H1 (cell line): ENCODE results near the gene CDK5RAP3. TPM values are rescaled to one million over a fixed set of nuclear protein-coding genes. Genes with fewer than 3 reads are reported as not detected.

Experiments
- CTCF ChIA-PET: fragments of 300-600 bp; sonication (Branson Sonifier 250); formaldehyde crosslinking; loops from one replicate; lab custom pipeline; 2021; ENCODE audit not compliant: partially characterized antibody; lab: Charles Lee
- POLR2A ChIA-PET: fragments of 300-600 bp; sonication (Branson Sonifier 250); formaldehyde crosslinking; loops from one replicate; lab custom pipeline; 2021; ENCODE audit warnings: inconsistent platforms; ENCODE audit not compliant: partially characterized antibody; lab: Charles Lee
- DNase-seq, 2 experiments: peaks; one replicate each; pipeline versions ENCODE4 v3.0.0 to v3.0.0-alpha.2; 2010 to 2022; ENCODE audit warnings: low spot score in 2 of 2, low read depth in 1 of 2, mixed read lengths in 1 of 2
- FAIRE-seq: peaks from 2 replicates; lab custom pipeline; 2011; peaks lifted over from hg19 to GRCh38; lab: Jason Lieb, UNC
- H2AFZ ChIP-seq: 2 replicates; pipeline ENCODE4 v1.8.1; 2012; ENCODE audit warnings: low read length, inconsistent platforms
- H2AK5ac ChIP-seq: 2 replicates; pipeline ENCODE4 v1.6.1; 2013; ENCODE audit warnings: low read depth, low read length
- H2BK120ac ChIP-seq: replicated peaks from 2 replicates; pipeline ENCODE3; 2013; ENCODE audit warnings: low read depth, low read length, inconsistent platforms
- H2BK12ac ChIP-seq: 2 replicates; pipeline ENCODE4 v1.6.1; 2013; ENCODE audit warnings: low read depth, low read length
- H2BK15ac ChIP-seq: 2 replicates; pipeline ENCODE4 v1.6.1; 2013; ENCODE audit warnings: low read length
- H2BK20ac ChIP-seq: 2 replicates; pipeline ENCODE4 v1.6.1; 2013; ENCODE audit warnings: low read length
- H2BK5ac ChIP-seq: 2 replicates; pipeline ENCODE4 v1.6.1; 2013; ENCODE audit warnings: low read depth, low read length
- H3K14ac ChIP-seq: 2 replicates; pipeline ENCODE4 v1.6.1; 2013; ENCODE audit warnings: inconsistent platforms; ENCODE audit not compliant: insufficient read length
- H3K18ac ChIP-seq: 2 replicates; pipeline ENCODE4 v1.6.1; 2013; ENCODE audit warnings: low read length; ENCODE audit errors: extremely low read depth
- H3K23ac ChIP-seq: 2 replicates; pipeline ENCODE4 v1.6.1; 2013; ENCODE audit warnings: inconsistent platforms; ENCODE audit not compliant: insufficient read length
- H3K23me2 ChIP-seq: 2 replicates; pipeline ENCODE4 v1.6.1; 2013; ENCODE audit warnings: low read depth, low read length
- H3K27ac ChIP-seq: 2 replicates; pipeline ENCODE4 v1.6.1; 2011; ENCODE audit warnings: low read depth, low read length, inconsistent platforms
- H3K27me3 ChIP-seq, 4 experiments: replicated peaks in 1 of 4; 1 replicate in 1 of 4; 2 replicates in 3 of 4; pipeline versions ENCODE4 v1.6.1 to v1.8.1; 2011 to 2013; ENCODE audit warnings: low read length in 3 of 4, mild to moderate bottlenecking in 3 of 4, inconsistent platforms in 2 of 4, mixed read lengths in 2 of 4, moderate library complexity in 1 of 4; ENCODE audit not compliant: control insufficient read depth in 3 of 4, insufficient read depth in 3 of 4; ENCODE audit errors: extremely low read depth in 1 of 4
- H3K36me3 ChIP-seq, 4 experiments: 2 replicates each; pipeline versions ENCODE4 v1.6.1 to v1.8.1; 2011 to 2013; ENCODE audit warnings: mild to moderate bottlenecking in 4 of 4, low read length in 3 of 4, moderate library complexity in 2 of 4, control low read depth in 1 of 4, inconsistent platforms in 1 of 4; ENCODE audit not compliant: insufficient read depth in 4 of 4, control insufficient read depth in 2 of 4
- H3K4ac ChIP-seq: replicated peaks from 2 replicates; pipeline ENCODE3; 2013; ENCODE audit warnings: low read length, low read depth, mixed read lengths, inconsistent platforms; ENCODE audit not compliant: insufficient read length
- H3K4me1 ChIP-seq, 4 experiments: replicated peaks in 1 of 4; 1 replicate in 1 of 4; 2 replicates in 3 of 4; pipeline versions ENCODE4 v1.6.1 to v1.8.1; 2011 to 2013; ENCODE audit warnings: low read length in 3 of 4, inconsistent platforms in 2 of 4, mixed read lengths in 1 of 4; ENCODE audit not compliant: insufficient read depth in 4 of 4, control insufficient read depth in 3 of 4
- H3K4me2 ChIP-seq, 2 experiments: 2 replicates each; pipeline versions ENCODE4 v1.6.1 to v1.8.1; 2011 to 2013; ENCODE audit warnings: low read depth in 2 of 2, low read length in 2 of 2, control low read depth in 1 of 2, inconsistent platforms in 1 of 2, mild to moderate bottlenecking in 1 of 2; ENCODE audit not compliant: insufficient read depth in 1 of 2
- H3K4me3 ChIP-seq, 4 experiments: fragments of 200-600, 300-600 bp in 1 of 4; sonication (generic), shearing (Covaris generic), sonication (Bioruptor Twin) in 1 of 4; 2 replicates each; pipeline versions ENCODE4 v1.5.1 to v1.8.1; 2011 to 2016; ENCODE audit warnings: low read length in 4 of 4, low read depth in 3 of 4, control low read depth in 2 of 4, inconsistent platforms in 2 of 4, mild to moderate bottlenecking in 2 of 4, mixed read lengths in 1 of 4, moderate library complexity in 1 of 4; ENCODE audit not compliant: insufficient read depth in 2 of 4; ENCODE audit errors: extremely low read depth in 1 of 4
- H3K56ac ChIP-seq: replicated peaks from 2 replicates; pipeline ENCODE3; 2013; ENCODE audit warnings: low read depth, mild to moderate bottlenecking, mixed read lengths, low read length, inconsistent platforms; ENCODE audit not compliant: insufficient read length
- H3K79me1 ChIP-seq: 2 replicates; pipeline ENCODE4 v1.6.1; 2013; ENCODE audit warnings: low read depth, low read length, control low read depth
- H3K79me2 ChIP-seq, 2 experiments: 2 replicates each; pipeline versions ENCODE4 v1.6.1 to v1.8.1; 2012 to 2013; ENCODE audit warnings: low read length in 2 of 2, mild to moderate bottlenecking in 2 of 2, inconsistent platforms in 1 of 2; ENCODE audit not compliant: insufficient read depth in 2 of 2, control insufficient read depth in 1 of 2
- H3K9ac ChIP-seq, 4 experiments: replicated peaks in 1 of 4; 1 replicate in 1 of 4; 2 replicates in 3 of 4; pipeline versions ENCODE4 v1.6.1 to v1.8.1; 2011 to 2013; ENCODE audit warnings: low read depth in 3 of 4, low read length in 3 of 4, control low read depth in 2 of 4, mild to moderate bottlenecking in 2 of 4, moderate library complexity in 2 of 4, inconsistent platforms in 1 of 4; ENCODE audit errors: extremely low read depth in 1 of 4
- H3K9me3 ChIP-seq, 2 experiments: 2 replicates each; pipeline versions ENCODE4 v1.6.1 to v1.8.1; 2012 to 2013; ENCODE audit warnings: mild to moderate bottlenecking in 2 of 2, moderate library complexity in 2 of 2, control low read depth in 1 of 2, inconsistent platforms in 1 of 2, low read depth in 1 of 2, low read length in 1 of 2, mixed read lengths in 1 of 2; ENCODE audit not compliant: insufficient read depth in 2 of 2
- H4K20me1 ChIP-seq, 2 experiments: replicated peaks in 1 of 2; 2 replicates each; pipeline versions ENCODE3 to v1.8.1; 2011 to 2013; ENCODE audit warnings: inconsistent platforms in 2 of 2, low read length in 2 of 2, mild to moderate bottlenecking in 1 of 2; ENCODE audit not compliant: insufficient read depth in 2 of 2, control insufficient read depth in 1 of 2
- H4K5ac ChIP-seq: 2 replicates; pipeline ENCODE4 v1.6.1; 2013; ENCODE audit warnings: low read length, low read depth, mixed read lengths, inconsistent platforms; ENCODE audit not compliant: insufficient read length
- H4K8ac ChIP-seq: 2 replicates; pipeline ENCODE4 v1.8.0; 2013; ENCODE audit warnings: mild to moderate bottlenecking, moderate library complexity, low read length, inconsistent platforms; ENCODE audit not compliant: insufficient read depth; ENCODE audit errors: extremely low read depth
- H4K91ac ChIP-seq: replicated peaks from 2 replicates; pipeline ENCODE3; 2013; ENCODE audit warnings: low read length, mixed read lengths, inconsistent platforms; ENCODE audit not compliant: insufficient read length
- KDM5A ChIP-seq: fragments of 200-600 bp; IDR thresholded peaks from 2 replicates; pipeline ENCODE4 v1.7.1; 2012; ENCODE audit warnings: mild to moderate bottlenecking, low read length, inconsistent platforms, mixed read lengths
- MAFK ChIP-seq: IDR thresholded peaks from 2 replicates; pipeline ENCODE4 v1.6.1; 2012; ENCODE audit warnings: low read depth, mild to moderate bottlenecking, improper control_type of control experiment, low read length
- NANOG ChIP-seq: IDR thresholded peaks from 2 replicates; pipeline ENCODE4 v1.6.1; 2011; ENCODE audit warnings: low read length, low read depth, mild to moderate bottlenecking, inconsistent platforms; ENCODE audit not compliant: insufficient read depth, poor library complexity, severe bottlenecking
- RBBP5 ChIP-seq: IDR thresholded peaks from 2 replicates; pipeline ENCODE4 v1.7.1; 2012; ENCODE audit warnings: low read depth, mild to moderate bottlenecking, inconsistent platforms, low read length, moderate library complexity, borderline replicate concordance
- SP4 ChIP-seq: IDR thresholded peaks from 2 replicates; pipeline ENCODE4 v1.6.1; 2012; ENCODE audit warnings: low read length, inconsistent platforms
- SUZ12 ChIP-seq: fragments of 200-600 bp; sonication (generic); IDR thresholded peaks from 2 replicates; pipeline ENCODE4 v1.6.1; 2012; ENCODE audit warnings: mild to moderate bottlenecking, inconsistent platforms, low read length, moderate library complexity, mixed read lengths
- WGBS, 2 experiments: shearing (Covaris generic) in 1 of 2; methylation state at CpG; one replicate each; pipeline versions ENCODE4 v1.1.6 to v1.1.7; 2013 to 2015; ENCODE audit warnings: low lambda C conversion rate in 2 of 2, mixed read lengths in 2 of 2, inconsistent platforms in 1 of 2, low coverage in 1 of 2, missing lambda C conversion rate in 1 of 2; ENCODE audit not compliant: insufficient replicate concordance in 2 of 2, insufficient coverage in 1 of 2, insufficient read length in 1 of 2; ENCODE audit errors: extremely low coverage in 1 of 2, missing lambda C conversion rate in 1 of 2; 5-methylcytosine and 5-hydroxymethylcytosine counted together
- polyA plus RNA-seq, 7 experiments: library from polyadenylated mRNA; depleted of rRNA in 3 of 7; stranded (reverse) in 5 of 7; unstranded in 2 of 7; fragments of >200 nt in 5 of 7; fragments of 200-250 nt in 2 of 7; gene quantifications; 1 replicate in 5 of 7; 2 replicates in 1 of 7; 4 replicates in 1 of 7; pipeline versions ENCODE4 v1.2.1 to v1.2.3, GENCODE V29; 2011 to 2013; ENCODE audit warnings: missing spikeins in 2 of 7, mixed read lengths in 2 of 7
- total RNA-seq: library from RNA; stranded (reverse); fragmentation: NEBNext Ultra II Directional; extraction: Animal tissue kit (Norgen Biotek cat#: 25700); gene quantifications from 2 replicates; pipeline ENCODE4 v1.2.1, GENCODE V29; 2021
- TF ChIP-seq, protein P1 (sequence below): IDR thresholded peaks from 2 replicates; pipeline ENCODE4 v1.6.1; 2011; ENCODE audit warnings: low read length, improper control_type of control experiment

The CDK5RAP3 gene
- total and polyA plus RNA-seq, 2 of the 8 experiments (the other 6 are each of a cell fraction or from before 2014, with no cell fraction given): 88.2 to 93.2 TPM

DNA sequence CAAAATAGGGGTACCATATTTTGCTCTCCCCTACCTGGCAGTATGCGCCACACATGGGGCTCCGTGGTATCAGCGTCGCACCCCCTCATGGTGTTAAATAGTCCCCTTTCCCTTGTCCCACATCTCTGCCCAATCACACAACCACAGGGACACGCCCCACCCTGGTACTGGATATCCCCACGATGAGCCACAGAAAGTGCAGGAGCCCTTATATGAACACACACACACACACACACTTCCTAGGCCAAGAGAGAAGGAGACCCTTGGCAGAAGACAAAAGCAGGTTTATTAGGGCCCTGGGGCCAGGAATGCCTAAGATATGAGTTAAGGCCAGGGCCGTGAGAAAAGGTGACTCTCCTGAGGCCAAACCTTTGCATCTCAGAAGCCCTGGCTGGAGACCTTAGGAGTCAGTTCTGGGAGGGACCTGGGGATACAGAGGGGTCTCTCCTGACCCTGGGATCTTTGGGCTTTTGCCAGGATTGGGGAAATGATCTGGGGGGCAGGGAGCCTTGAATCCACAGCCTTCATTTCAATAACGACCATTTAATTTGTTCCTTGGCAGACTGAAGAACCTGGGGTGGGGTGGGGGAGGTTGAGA lies 55.1 kb downstream of the CDK5RAP3 start:
- peak overlapping the region; percentile 42 to 100; a peak in 3 of 4 replicates for H3K4me2 ChIP-seq
- no peaks in the 10 kb centered on the region for H3K79me2 ChIP-seq
- H3K4ac ChIP-seq: no peak overlapping the region
- no peak overlapping the region for H3K9ac ChIP-seq
- no peak overlapping the region for H3K18ac ChIP-seq
- H3K79me1 ChIP-seq: no peaks in the 10 kb centered on the region
- no peaks in the 10 kb centered on the region for H3K9me3 ChIP-seq
- H4K5ac ChIP-seq: no peak overlapping the region
- FAIRE-seq (no peak), DNase-seq (peak in 1 of 2 experiments; percentile 48)
- H2BK5ac ChIP-seq: no peak overlapping the region
- H2AFZ ChIP-seq: no peak overlapping the region
- no peaks in the 10 kb centered on the region for H4K20me1 ChIP-seq
- H3K23ac ChIP-seq: no peak overlapping the region
- POLR2A ChIA-PET: interaction anchor here (0.6 to 28.1 kb wide), 4 partner anchors 10 to 105 kb away, joined by 3 to 1227 read pairs (median 6); partner anchors contain the start of gene NFE2L1
- no peak for TF ChIP-seq NANOG
- no peak for TF ChIP-seq KDM5A
- no peak for TF ChIP-seq MAFK
- TF ChIP-seq RBBP5: no peak
- TF ChIP-seq, protein P1, sequence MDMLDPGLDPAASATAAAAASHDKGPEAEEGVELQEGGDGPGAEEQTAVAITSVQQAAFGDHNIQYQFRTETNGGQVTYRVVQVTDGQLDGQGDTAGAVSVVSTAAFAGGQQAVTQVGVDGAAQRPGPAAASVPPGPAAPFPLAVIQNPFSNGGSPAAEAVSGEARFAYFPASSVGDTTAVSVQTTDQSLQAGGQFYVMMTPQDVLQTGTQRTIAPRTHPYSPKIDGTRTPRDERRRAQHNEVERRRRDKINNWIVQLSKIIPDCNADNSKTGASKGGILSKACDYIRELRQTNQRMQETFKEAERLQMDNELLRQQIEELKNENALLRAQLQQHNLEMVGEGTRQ: no peak
- TF ChIP-seq SP4: no peak
- TF ChIP-seq SUZ12: no peak
- H2BK20ac ChIP-seq: no peak overlapping the region
- H3K36me3 ChIP-seq: no peaks in the 10 kb centered on the region
- H3K27ac ChIP-seq: no peak overlapping the region
- peaks cover 2 to 23% (median 17%) of the 10 kb centered on the region in 4 experiments for H3K27me3 ChIP-seq
- 57% methylated on average over 8 of the region's 8 CpGs; no CpG with 5 or more reads in 1 of the 2 experiments for WGBS, 2 experiments
- H4K91ac ChIP-seq: no peak overlapping the region
- H2AK5ac ChIP-seq: no peak overlapping the region
- H4K8ac ChIP-seq: no peak overlapping the region
- H2BK12ac ChIP-seq: 0 out of 2 replicates have a peak overlapping the region, but pooled peaks have one; percentile 11
- no peak overlapping the region for H2BK120ac ChIP-seq
- H3K4me1 ChIP-seq: peaks cover 0 to 21% (median 11%) of the 10 kb centered on the region in 4 experiments; a peak in 5 of 7 replicates
- no peak overlapping the region for H3K56ac ChIP-seq
- no peak overlapping the region for H2BK15ac ChIP-seq
- CTCF ChIA-PET: interaction anchor here (0.7 to 8.9 kb wide), 46 partner anchors 10 to 596 kb away, joined by 3 to 181 read pairs (median 4); partner anchors contain the start of genes NFE2L1 and SNX11
- no peak overlapping the region for H3K14ac ChIP-seq
- peaks cover 18% of the 10 kb centered on the region for H3K23me2 ChIP-seq
- peak overlapping the region in 1 of 4 experiments; percentile 55; a peak in 2 of 8 replicates for H3K4me3 ChIP-seq
